ENCODE results near the gene ZNF516.

ZNF516 gene

GRCh38 chr18:76389716-76390115, 105.3 kb downstream of the ZNF516 start:
- Mint-ChIP-seq H3K27me3 (no peaks in the 10 kb centered on the region), H3K36me3 (no peaks in the 10 kb centered on the region), H3K27ac (no peak overlapping the region), H3K4me1 (peaks cover 63% of the 10 kb centered on the region), H3K9me3 (no peaks in the 10 kb centered on the region), H3K4me3 (no peak overlapping the region)

GRCh38 chr18:76388891-76389423, 106.1 kb downstream of the ZNF516 start:
- H3K9me3 Mint-ChIP-seq: no peaks in the 10 kb centered on the region
- no peaks in the 10 kb centered on the region for H3K27me3 Mint-ChIP-seq
- H3K4me3 Mint-ChIP-seq: no peak overlapping the region
- peaks cover 63% of the 10 kb centered on the region for H3K4me1 Mint-ChIP-seq
- no peak overlapping the region for H3K27ac Mint-ChIP-seq
- H3K36me3 Mint-ChIP-seq: no peaks in the 10 kb centered on the region

- Mint-ChIP-seq H3K27me3 (no peaks in the 10 kb centered on the region), H3K36me3 (no peaks in the 10 kb centered on the region), H3K4me3 (no peak overlapping the region), H3K27ac (no peak overlapping the region), H3K9me3 (no peaks in the 10 kb centered on the region), H3K4me1 (peaks cover 63% of the 10 kb centered on the region)
These were observed 106.8 kb downstream of the ZNF516 start for GRCh38 chr18:76388261-76388660.

- H3K27me3 Mint-ChIP-seq: no peaks in the 10 kb centered on the region
- no peak overlapping the region for H3K27ac Mint-ChIP-seq
- H3K9me3 Mint-ChIP-seq: no peaks in the 10 kb centered on the region
- no peak overlapping the region for H3K4me3 Mint-ChIP-seq
- peaks cover 63% of the 10 kb centered on the region for H3K4me1 Mint-ChIP-seq
- H3K36me3 Mint-ChIP-seq: no peaks in the 10 kb centered on the region
These were observed 107.4 kb downstream of the ZNF516 start for GRCh38 chr18:76387608-76388007.

- H3K27me3 Mint-ChIP-seq: no peaks in the 10 kb centered on the region
- no peaks in the 10 kb centered on the region for H3K9me3 Mint-ChIP-seq
- H3K36me3 Mint-ChIP-seq: no peaks in the 10 kb centered on the region
- H3K4me3 Mint-ChIP-seq: peak overlapping the region; percentile 64
- peak overlapping the region; percentile 72 for H3K27ac Mint-ChIP-seq
- H3K4me1 Mint-ChIP-seq: peaks cover 59% of the 10 kb centered on the region
These were observed 108.2 kb downstream of the ZNF516 start for GRCh38 chr18:76386886-76387285.

GRCh38 chr18:76386071-76386470, 109.0 kb downstream of the ZNF516 start:
- H3K27ac Mint-ChIP-seq: no peak overlapping the region
- no peaks in the 10 kb centered on the region for H3K36me3 Mint-ChIP-seq
- no peaks in the 10 kb centered on the region for H3K9me3 Mint-ChIP-seq
- peaks cover 51% of the 10 kb centered on the region for H3K4me1 Mint-ChIP-seq
- no peaks in the 10 kb centered on the region for H3K27me3 Mint-ChIP-seq
- H3K4me3 Mint-ChIP-seq: peak overlapping the region; percentile 33

- no peaks in the 10 kb centered on the region for H3K9me3 Mint-ChIP-seq
- peaks cover 46% of the 10 kb centered on the region for H3K4me1 Mint-ChIP-seq
- no peak overlapping the region for H3K27ac Mint-ChIP-seq
- H3K36me3 Mint-ChIP-seq: no peaks in the 10 kb centered on the region
- H3K4me3 Mint-ChIP-seq: no peak overlapping the region
- no peaks in the 10 kb centered on the region for H3K27me3 Mint-ChIP-seq
These were observed 109.4 kb downstream of the ZNF516 start for GRCh38 chr18:76385681-76385975.

GRCh38 chr18:76384861-76385680, 110.0 kb downstream of the ZNF516 start:
- Mint-ChIP-seq H3K4me1 (peaks cover 42% of the 10 kb centered on the region), H3K9me3 (no peaks in the 10 kb centered on the region), H3K36me3 (peaks cover 3% of the 10 kb centered on the region), H3K4me3 (no peak overlapping the region), H3K27me3 (no peaks in the 10 kb centered on the region), H3K27ac (no peak overlapping the region)

GRCh38 chr18:76384114-76384790, 110.8 kb downstream of the ZNF516 start:
- no peak overlapping the region for H3K4me3 Mint-ChIP-seq
- H3K27ac Mint-ChIP-seq: no peak overlapping the region
- no peaks in the 10 kb centered on the region for H3K9me3 Mint-ChIP-seq
- H3K36me3 Mint-ChIP-seq: peaks cover 6% of the 10 kb centered on the region
- H3K27me3 Mint-ChIP-seq: no peaks in the 10 kb centered on the region
- peaks cover 35% of the 10 kb centered on the region for H3K4me1 Mint-ChIP-seq

- Mint-ChIP-seq H3K27me3 (no peaks in the 10 kb centered on the region), H3K4me3 (no peak overlapping the region), H3K9me3 (no peaks in the 10 kb centered on the region), H3K4me1 (peaks cover 33% of the 10 kb centered on the region), H3K36me3 (peaks cover 6% of the 10 kb centered on the region), H3K27ac (no peak overlapping the region)
These were observed 111.4 kb downstream of the ZNF516 start for GRCh38 chr18:76383636-76384035.

- H3K4me1 Mint-ChIP-seq: peaks cover 20% of the 10 kb centered on the region
- H3K4me3 Mint-ChIP-seq: no peak overlapping the region
- no peaks in the 10 kb centered on the region for H3K27me3 Mint-ChIP-seq
- H3K27ac Mint-ChIP-seq: no peak overlapping the region
- peaks cover 9% of the 10 kb centered on the region for H3K36me3 Mint-ChIP-seq
- H3K9me3 Mint-ChIP-seq: no peaks in the 10 kb centered on the region
These were observed 112.8 kb downstream of the ZNF516 start for GRCh38 chr18:76382275-76382674.

GRCh38 chr18:76380791-76381405, 114.1 kb downstream of the ZNF516 start:
- H3K27me3 Mint-ChIP-seq: no peaks in the 10 kb centered on the region
- peaks cover 9% of the 10 kb centered on the region for H3K36me3 Mint-ChIP-seq
- no peaks in the 10 kb centered on the region for H3K9me3 Mint-ChIP-seq
- no peak overlapping the region for H3K4me3 Mint-ChIP-seq
- H3K27ac Mint-ChIP-seq: no peak overlapping the region
- peaks cover 20% of the 10 kb centered on the region for H3K4me1 Mint-ChIP-seq

- Mint-ChIP-seq H3K27ac (no peak overlapping the region), H3K27me3 (no peaks in the 10 kb centered on the region), H3K4me3 (no peak overlapping the region), H3K9me3 (peaks cover 1% of the 10 kb centered on the region), H3K36me3 (peaks cover 9% of the 10 kb centered on the region), H3K4me1 (peaks cover 24% of the 10 kb centered on the region)
These were observed 114.8 kb downstream of the ZNF516 start for GRCh38 chr18:76380127-76380729.

GRCh38 chr18:76379226-76380126, 115.6 kb downstream of the ZNF516 start:
- H3K36me3 Mint-ChIP-seq: peaks cover 12% of the 10 kb centered on the region
- H3K4me3 Mint-ChIP-seq: no peak overlapping the region
- H3K27me3 Mint-ChIP-seq: no peaks in the 10 kb centered on the region
- peaks cover 28% of the 10 kb centered on the region for H3K4me1 Mint-ChIP-seq
- H3K9me3 Mint-ChIP-seq: peaks cover 6% of the 10 kb centered on the region
- H3K27ac Mint-ChIP-seq: no peak overlapping the region

All from activated naive CD4-positive, alpha-beta T cell treated with anti-CD3 and anti-CD28 coated beads, Interleukin-2, amount 50 U/mL, for 24 hours (primary cell).